ENCODE data around the gene SPOCK1. TPM values are rescaled to one million over a fixed set of nuclear protein-coding genes. Genes with fewer than 3 reads are reported as not detected.

SPOCK1 gene
- total RNA-seq, 1 donor from 2014 or later, result 8.4 TPM

GRCh38 chr5:137328991-137329390 lies 170.1 kb downstream of the SPOCK1 start:
- H3K27me3 ChIP-seq (ENCODE audit: low read depth), result no peaks in the 10 kb centered on the region
- no peaks in the 10 kb centered on the region for H3K4me1 ChIP-seq
- H3K27ac ChIP-seq, result no peak overlapping the region
- DNase-seq (no peak), ATAC-seq (no peak)
- no peaks in the 10 kb centered on the region for H3K9me3 ChIP-seq
- no peak overlapping the region for H3K4me3 ChIP-seq
- intact Hi-C loops (cut with DNase I), result loop anchor here (10.0 kb wide), 1 partner anchor 166 kb away; the partner anchor contains the start of gene SPOCK1
- TF ChIP-seq CTCF (IDR thresholded peaks at IDR 0.05), result no peak
- H3K36me3 ChIP-seq, result no peaks in the 10 kb centered on the region

- intact Hi-C loops (cut with DNase I), result loop anchor here (10.0 kb wide), 1 partner anchor 166 kb away; the partner anchor contains the start of gene SPOCK1
- Histone ChIP-seq H3K36me3 (no peaks in the 10 kb centered on the region), H3K9me3 (no peaks in the 10 kb centered on the region), H3K27ac (no peak overlapping the region), H3K27me3 (ENCODE audit: low read depth) (no peaks in the 10 kb centered on the region), H3K4me3 (no peak overlapping the region), H3K4me1 (no peaks in the 10 kb centered on the region)
- DNase-seq (no peak), ATAC-seq (no peak)
- no peak for TF ChIP-seq CTCF (IDR thresholded peaks at IDR 0.05)
Observed at GRCh38 chr5:137328463-137328862, 170.7 kb downstream of the SPOCK1 start.

GRCh38 chr5:137325721-137326120 lies 173.4 kb downstream of the SPOCK1 start:
- H3K27me3 ChIP-seq (ENCODE audit: low read depth), result no peaks in the 10 kb centered on the region
- intact Hi-C loops (cut with DNase I), result loop anchor here (10.0 kb wide), 1 partner anchor 169 kb away; the partner anchor contains the start of gene SPOCK1
- H3K9me3 ChIP-seq, result no peaks in the 10 kb centered on the region
- H3K4me3 ChIP-seq, result no peak overlapping the region
- H3K4me1 ChIP-seq, result no peaks in the 10 kb centered on the region
- no peak overlapping the region for H3K27ac ChIP-seq
- TF ChIP-seq CTCF (IDR thresholded peaks at IDR 0.05), result no peak
- DNase-seq, result no peak
- H3K36me3 ChIP-seq, result no peaks in the 10 kb centered on the region
- no peak for ATAC-seq

GRCh38 chr5:137320056-137321045 lies 178.8 kb downstream of the SPOCK1 start:
- peaks cover 8% of the 10 kb centered on the region for H3K27me3 ChIP-seq (ENCODE audit: low read depth)
- H3K4me3 ChIP-seq, result no peak overlapping the region
- no peaks in the 10 kb centered on the region for H3K36me3 ChIP-seq
- peak; percentile 46 to 64 for ATAC-seq
- H3K4me1 ChIP-seq, result no peaks in the 10 kb centered on the region
- DNase-seq, result no peak
- intact Hi-C loops (cut with DNase I), result loop anchor here (10.0 kb wide), 1 partner anchor 174 kb away; the partner anchor contains the start of gene SPOCK1
- H3K27ac ChIP-seq, result no peak overlapping the region
- H3K9me3 ChIP-seq, result no peaks in the 10 kb centered on the region
- peak; percentile 69 for TF ChIP-seq CTCF (IDR thresholded peaks at IDR 0.05)

- Histone ChIP-seq H3K36me3 (no peaks in the 10 kb centered on the region), H3K27me3 (ENCODE audit: low read depth) (peaks cover 12% of the 10 kb centered on the region), H3K27ac (no peak overlapping the region), H3K4me1 (no peaks in the 10 kb centered on the region), H3K4me3 (no peak overlapping the region), H3K9me3 (no peaks in the 10 kb centered on the region)
- intact Hi-C loops (cut with DNase I), result no loop called here
- ATAC-seq (no peak), DNase-seq (no peak)
- no peak for TF ChIP-seq CTCF (IDR thresholded peaks at IDR 0.05)
Observed at GRCh38 chr5:137318027-137318426, 181.1 kb downstream of the SPOCK1 start.

Data from lower lobe of right lung (tissue), 2 donors.